ENCODE measurements around the gene ATP13A1.

DNA sequence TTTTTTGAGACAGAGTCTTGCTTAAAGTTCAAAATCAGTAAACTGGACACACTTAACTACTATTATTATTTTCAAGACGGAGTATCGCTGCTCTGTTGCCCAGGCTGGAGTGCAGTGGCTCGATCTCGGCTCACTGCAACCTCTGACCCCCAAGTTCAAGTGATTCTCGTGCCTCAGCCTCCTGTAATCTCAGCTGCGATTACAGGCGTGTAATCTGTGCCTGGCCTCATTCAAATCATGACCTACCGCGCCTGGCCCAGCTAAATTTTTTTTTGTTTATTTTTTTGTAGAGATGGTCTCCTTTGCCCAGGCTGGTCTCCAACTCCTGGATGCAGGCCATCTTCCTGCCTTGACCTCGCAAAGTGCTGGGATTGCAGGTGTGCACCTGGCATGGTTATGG is 28.2 kb upstream of the ATP13A1 start:
- TF ChIP-seq, protein P1, sequence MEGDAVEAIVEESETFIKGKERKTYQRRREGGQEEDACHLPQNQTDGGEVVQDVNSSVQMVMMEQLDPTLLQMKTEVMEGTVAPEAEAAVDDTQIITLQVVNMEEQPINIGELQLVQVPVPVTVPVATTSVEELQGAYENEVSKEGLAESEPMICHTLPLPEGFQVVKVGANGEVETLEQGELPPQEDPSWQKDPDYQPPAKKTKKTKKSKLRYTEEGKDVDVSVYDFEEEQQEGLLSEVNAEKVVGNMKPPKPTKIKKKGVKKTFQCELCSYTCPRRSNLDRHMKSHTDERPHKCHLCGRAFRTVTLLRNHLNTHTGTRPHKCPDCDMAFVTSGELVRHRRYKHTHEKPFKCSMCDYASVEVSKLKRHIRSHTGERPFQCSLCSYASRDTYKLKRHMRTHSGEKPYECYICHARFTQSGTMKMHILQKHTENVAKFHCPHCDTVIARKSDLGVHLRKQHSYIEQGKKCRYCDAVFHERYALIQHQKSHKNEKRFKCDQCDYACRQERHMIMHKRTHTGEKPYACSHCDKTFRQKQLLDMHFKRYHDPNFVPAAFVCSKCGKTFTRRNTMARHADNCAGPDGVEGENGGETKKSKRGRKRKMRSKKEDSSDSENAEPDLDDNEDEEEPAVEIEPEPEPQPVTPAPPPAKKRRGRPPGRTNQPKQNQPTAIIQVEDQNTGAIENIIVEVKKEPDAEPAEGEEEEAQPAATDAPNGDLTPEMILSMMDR (conservative IDR thresholded peaks at IDR 0.05; ENCODE audit: low read length), result no peak
- TF ChIP-seq EZH2phosphoT487 (IDR thresholded peaks at IDR 0.05; ENCODE audit: borderline replicate concordance, low read depth, low read length), result no peak
